HepG2 (cell line): Measurements from ENCODE around the gene EI24. TPM values are rescaled to one million over a fixed set of nuclear protein-coding genes. Genes with fewer than 3 reads are reported as not detected.

Experiments used
- AGO1 ChIP-seq: fragments of 200-400 bp; formaldehyde crosslinking; IDR thresholded peaks from 2 replicates; pipeline ENCODE4 v1.6.1; 2017; ENCODE audit warnings: mild to moderate bottlenecking, low read depth, low read length, moderate library complexity; ENCODE audit not compliant: poor library complexity, severe bottlenecking
- AGO2 ChIP-seq: fragments of 200-400 bp; formaldehyde crosslinking; optimal IDR thresholded peaks from 2 replicates; pipeline ENCODE3; 2017; ENCODE audit warnings: mild to moderate bottlenecking, low read depth, low read length, moderate library complexity
- CBX1 ChIP-seq: IDR thresholded peaks from one replicate; pipeline ENCODE4 v1.6.1; 2016; ENCODE audit warnings: antibody characterized with exemption, low read depth
- ELF4 ChIP-seq: sonication (generic); formaldehyde crosslinking; IDR thresholded peaks from 2 replicates; pipeline ENCODE4 v1.5.0; 2020; ENCODE audit warnings: missing genetic modification reagents, mild to moderate bottlenecking, moderate library complexity, borderline replicate concordance
- FOXM1 ChIP-seq: sonication (generic); formaldehyde crosslinking; IDR thresholded peaks from 2 replicates; pipeline ENCODE4 v1.5.0; 2020; ENCODE audit warnings: missing genetic modification reagents
- NCOA2 ChIP-seq: sonication (generic); formaldehyde crosslinking; IDR thresholded peaks from 2 replicates; pipeline ENCODE4 v1.8.0; 2022; ENCODE audit warnings: inconsistent platforms
- NR2F6 ChIP-seq, 2 experiments: IDR thresholded peaks; 2 replicates each; pipeline ENCODE4 v1.6.1; 2016; ENCODE audit warnings: antibody characterized with exemption in 1 of 2, mild to moderate bottlenecking in 1 of 2
- PLRG1 ChIP-seq: fragments of 450-650 bp; conservative IDR thresholded peaks from 2 replicates; pipeline ENCODE4 v1.6.1; 2016
- RORA ChIP-seq: sonication (generic); formaldehyde crosslinking; IDR thresholded peaks from 2 replicates; pipeline ENCODE4 v1.5.0; 2020; ENCODE audit warnings: mild to moderate bottlenecking, missing genetic modification reagents, moderate library complexity
- SMARCE1 ChIP-seq: fragments of 450-650 bp; IDR thresholded peaks from 2 replicates; pipeline ENCODE4 v1.6.1; 2017; ENCODE audit warnings: borderline replicate concordance
- SRSF1 ChIP-seq: fragments of 200-400 bp; formaldehyde crosslinking; optimal IDR thresholded peaks from 2 replicates; pipeline ENCODE3; 2017; ENCODE audit warnings: mild to moderate bottlenecking, low read depth, low read length, moderate library complexity
- STAT6 ChIP-seq: sonication (generic); formaldehyde crosslinking; IDR thresholded peaks from 2 replicates; pipeline ENCODE4 v1.4.0; 2020; ENCODE audit warnings: missing genetic modification reagents, mild to moderate bottlenecking, borderline replicate concordance
- ZIK1 ChIP-seq: sonication (generic); formaldehyde crosslinking; IDR thresholded peaks from 2 replicates; pipeline ENCODE4 v1.5.0; 2020; ENCODE audit warnings: mild to moderate bottlenecking, low read depth, missing genetic modification reagents, borderline replicate concordance
- ZNF33B ChIP-seq: sonication (generic); formaldehyde crosslinking; IDR thresholded peaks from 2 replicates; pipeline ENCODE4 v1.5.1; 2020; ENCODE audit warnings: mild to moderate bottlenecking, missing genetic modification reagents
- polyA plus RNA-seq, 8 experiments: library from polyadenylated mRNA; depleted of rRNA in 3 of 8; stranded (reverse) in 7 of 8; unstranded in 1 of 8; fragments of >200 nt; fragmentation: Illumina TruSeq in 4 of 8; extraction: Trizol in 4 of 8; gene quantifications; 2 replicates each; pipeline versions ENCODE4 v1.2.1 to v1.2.3, GENCODE V29; 2011 to 2016; ENCODE audit warnings: low read depth in 4 of 8, missing spikeins in 1 of 8, mixed read lengths in 1 of 8; ENCODE audit not compliant: insufficient read depth in 1 of 8
- total RNA-seq, 5 experiments: library from RNA; depleted of rRNA; stranded (reverse); fragments of >200 nt; fragmentation: Illumina TruSeq; extraction: Trizol; gene quantifications; 2 replicates each; pipeline ENCODE4 v1.2.3, GENCODE V29; 2016; ENCODE audit warnings: low read depth in 1 of 5
- TF ChIP-seq, protein P1 (sequence below): sonication (generic); formaldehyde crosslinking; IDR thresholded peaks from 2 replicates; pipeline ENCODE4 v1.9.0; 2021; ENCODE audit warnings: missing genetic modification reagents, borderline replicate concordance
- TF ChIP-seq, protein P2 (sequence below): sonication (generic); formaldehyde crosslinking; IDR thresholded peaks from 2 replicates; pipeline ENCODE4 v1.5.0; 2020; ENCODE audit warnings: missing genetic modification reagents
- TF ChIP-seq, protein P3 (sequence below): sonication (generic); formaldehyde crosslinking; conservative IDR thresholded peaks from 2 replicates; pipeline ENCODE4 v1.5.0; 2020; ENCODE audit warnings: missing genetic modification reagents
- TF ChIP-seq, protein P4 (sequence below): sonication (generic); formaldehyde crosslinking; IDR thresholded peaks from 2 replicates; pipeline ENCODE4 v1.4.0; 2020; ENCODE audit warnings: mild to moderate bottlenecking, missing genetic modification reagents, borderline replicate concordance
- TF ChIP-seq, protein P5 (sequence below): sonication (generic); formaldehyde crosslinking; IDR thresholded peaks from 2 replicates; pipeline ENCODE4 v1.4.0; 2020; ENCODE audit warnings: missing genetic modification reagents, low read depth, mild to moderate bottlenecking, borderline replicate concordance

EI24 gene
- total and polyA plus RNA-seq, 2 of the 13 experiments (the other 11 are each of a cell fraction or from before 2014, with no cell fraction given), result 84.7 to 126 TPM

- TF ChIP-seq SRSF1 (no peak), AGO2 (peak; percentile 79), FOXM1 (CRISPR knock-in tag) (no peak), RORA (CRISPR knock-in tag) (no peak), NCOA2 (no peak; the same call in 1 of the 2 replicates), ZNF33B (CRISPR knock-in tag) (no peak), PLRG1 (no peak), AGO1 (no peak), ELF4 (CRISPR knock-in tag) (0 out of 2 replicates have a peak, but pooled peaks have one; percentile 16), CBX1 (no peak), STAT6 (CRISPR knock-in tag) (no peak), SMARCE1 (no peak), NR2F6 (IDR thresholded peaks at IDR 0.05) (no peak), NR2F6 (CRISPR knock-in tag; IDR thresholded peaks at IDR 0.05) (no peak), ZIK1 (CRISPR knock-in tag) (no peak)
- TF ChIP-seq, protein P1, sequence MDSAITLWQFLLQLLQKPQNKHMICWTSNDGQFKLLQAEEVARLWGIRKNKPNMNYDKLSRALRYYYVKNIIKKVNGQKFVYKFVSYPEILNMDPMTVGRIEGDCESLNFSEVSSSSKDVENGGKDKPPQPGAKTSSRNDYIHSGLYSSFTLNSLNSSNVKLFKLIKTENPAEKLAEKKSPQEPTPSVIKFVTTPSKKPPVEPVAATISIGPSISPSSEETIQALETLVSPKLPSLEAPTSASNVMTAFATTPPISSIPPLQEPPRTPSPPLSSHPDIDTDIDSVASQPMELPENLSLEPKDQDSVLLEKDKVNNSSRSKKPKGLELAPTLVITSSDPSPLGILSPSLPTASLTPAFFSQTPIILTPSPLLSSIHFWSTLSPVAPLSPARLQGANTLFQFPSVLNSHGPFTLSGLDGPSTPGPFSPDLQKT (CRISPR knock-in tag), result no peak
- TF ChIP-seq, protein P2, sequence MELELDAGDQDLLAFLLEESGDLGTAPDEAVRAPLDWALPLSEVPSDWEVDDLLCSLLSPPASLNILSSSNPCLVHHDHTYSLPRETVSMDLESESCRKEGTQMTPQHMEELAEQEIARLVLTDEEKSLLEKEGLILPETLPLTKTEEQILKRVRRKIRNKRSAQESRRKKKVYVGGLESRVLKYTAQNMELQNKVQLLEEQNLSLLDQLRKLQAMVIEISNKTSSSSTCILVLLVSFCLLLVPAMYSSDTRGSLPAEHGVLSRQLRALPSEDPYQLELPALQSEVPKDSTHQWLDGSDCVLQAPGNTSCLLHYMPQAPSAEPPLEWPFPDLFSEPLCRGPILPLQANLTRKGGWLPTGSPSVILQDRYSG (CRISPR knock-in tag), result no peak
- TF ChIP-seq, protein P3, sequence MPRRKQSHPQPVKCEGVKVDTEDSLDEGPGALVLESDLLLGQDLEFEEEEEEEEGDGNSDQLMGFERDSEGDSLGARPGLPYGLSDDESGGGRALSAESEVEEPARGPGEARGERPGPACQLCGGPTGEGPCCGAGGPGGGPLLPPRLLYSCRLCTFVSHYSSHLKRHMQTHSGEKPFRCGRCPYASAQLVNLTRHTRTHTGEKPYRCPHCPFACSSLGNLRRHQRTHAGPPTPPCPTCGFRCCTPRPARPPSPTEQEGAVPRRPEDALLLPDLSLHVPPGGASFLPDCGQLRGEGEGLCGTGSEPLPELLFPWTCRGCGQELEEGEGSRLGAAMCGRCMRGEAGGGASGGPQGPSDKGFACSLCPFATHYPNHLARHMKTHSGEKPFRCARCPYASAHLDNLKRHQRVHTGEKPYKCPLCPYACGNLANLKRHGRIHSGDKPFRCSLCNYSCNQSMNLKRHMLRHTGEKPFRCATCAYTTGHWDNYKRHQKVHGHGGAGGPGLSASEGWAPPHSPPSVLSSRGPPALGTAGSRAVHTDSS, result no peak
- TF ChIP-seq, protein P4, sequence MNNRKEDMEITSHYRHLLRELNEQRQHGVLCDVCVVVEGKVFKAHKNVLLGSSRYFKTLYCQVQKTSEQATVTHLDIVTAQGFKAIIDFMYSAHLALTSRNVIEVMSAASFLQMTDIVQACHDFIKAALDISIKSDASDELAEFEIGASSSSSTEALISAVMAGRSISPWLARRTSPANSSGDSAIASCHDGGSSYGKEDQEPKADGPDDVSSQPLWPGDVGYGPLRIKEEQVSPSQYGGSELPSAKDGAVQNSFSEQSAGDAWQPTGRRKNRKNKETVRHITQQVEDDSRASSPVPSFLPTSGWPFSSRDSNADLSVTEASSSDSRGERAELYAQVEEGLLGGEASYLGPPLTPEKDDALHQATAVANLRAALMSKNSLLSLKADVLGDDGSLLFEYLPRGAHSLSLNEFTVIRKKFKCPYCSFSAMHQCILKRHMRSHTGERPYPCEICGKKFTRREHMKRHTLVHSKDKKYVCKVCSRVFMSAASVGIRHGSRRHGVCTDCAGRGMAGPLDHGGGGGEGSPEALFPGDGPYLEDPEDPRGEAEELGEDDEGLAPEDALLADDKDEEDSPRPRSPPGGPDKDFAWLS (CRISPR knock-in tag), result no peak
- TF ChIP-seq, protein P5, sequence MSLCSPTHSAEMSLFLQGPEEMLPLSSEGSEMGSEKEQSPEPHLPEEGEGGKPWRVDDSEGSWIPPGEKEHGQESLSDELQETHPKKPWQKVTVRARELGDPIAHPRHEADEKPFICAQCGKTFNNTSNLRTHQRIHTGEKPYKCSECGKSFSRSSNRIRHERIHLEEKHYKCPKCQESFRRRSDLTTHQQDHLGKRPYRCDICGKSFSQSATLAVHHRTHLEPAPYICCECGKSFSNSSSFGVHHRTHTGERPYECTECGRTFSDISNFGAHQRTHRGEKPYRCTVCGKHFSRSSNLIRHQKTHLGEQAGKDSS (CRISPR knock-in tag), result 0 out of 2 replicates have a peak, but pooled peaks have one; percentile 67
These were observed at the start of gene EI24 (continued) for GRCh38 chr11:125568970-125569914.
